CD4-positive, alpha-beta T cell (primary cell): Measurements from ENCODE around the gene SHISA4. TPM values are rescaled to one million over a fixed set of nuclear protein-coding genes. Genes with fewer than 3 reads are reported as not detected.
"Not testable (repeated sequence)": the region's sequence is repeated elsewhere in the genome, so short reads cannot be mapped to it uniquely, and the experiment has no call there.

Source experiments
- ATAC-seq: fragments of 200-7000 bp; cut with Tn5 transposase; one replicate; pipeline ENCODE4 v1.10.0; 2022; ENCODE audit warnings: mild to moderate bottlenecking; ENCODE audit not compliant: poor library complexity
- CTCF ChIA-PET: fragments of 350-600 bp; sonication (Branson Sonifier 250); formaldehyde crosslinking; loops from one replicate; lab custom pipeline; 2021; ENCODE audit warnings: antibody characterized with exemption, inconsistent platforms; lab: Charles Lee
- POLR2A ChIA-PET: fragments of 350-600 bp; sonication (Branson Sonifier 250); formaldehyde crosslinking; loops from one replicate; lab custom pipeline; 2021; ENCODE audit warnings: antibody characterized with exemption, inconsistent platforms; lab: Charles Lee
- DNase-seq, 14 experiments: peaks; one replicate each; pipeline ENCODE4 v3.0.0-alpha.2; 2013 to 2020; ENCODE audit warnings: mixed read lengths in 2 of 14
- H3K27ac ChIP-seq, 2 donors: one replicate each; pipeline versions ENCODE4 v1.5.1 to v1.7.0; 2013; ENCODE audit warnings: low read length in 2 of 2, low read depth in 1 of 2, mild to moderate bottlenecking in 1 of 2
- H3K27me3 ChIP-seq, 2 experiments: 1 replicate in 1 of 2; 2 replicates in 1 of 2; pipeline versions ENCODE4 v1.6.1 to v1.7.0; 2013; ENCODE audit warnings: low read length in 2 of 2, control low read depth in 1 of 2, mild to moderate bottlenecking in 1 of 2, moderate library complexity in 1 of 2; ENCODE audit not compliant: insufficient read depth in 2 of 2, control insufficient read depth in 1 of 2
- H3K36me3 ChIP-seq: one replicate; pipeline ENCODE4 v1.6.1; 2013; ENCODE audit warnings: low read length, control low read depth; ENCODE audit not compliant: insufficient read depth
- H3K4me1 ChIP-seq: one replicate; pipeline ENCODE4 v1.6.1; 2013; ENCODE audit warnings: low read length, control low read depth; ENCODE audit not compliant: insufficient read depth
- H3K4me3 ChIP-seq: one replicate; pipeline ENCODE4 v1.5.1; 2013; ENCODE audit warnings: mild to moderate bottlenecking, low read length, moderate library complexity
- H3K9me3 ChIP-seq, 2 experiments: 1 replicate in 1 of 2; 2 replicates in 1 of 2; pipeline versions ENCODE4 v1.6.1 to v1.7.0; 2013; ENCODE audit warnings: low read length in 2 of 2, mild to moderate bottlenecking in 2 of 2, control low read depth in 1 of 2, moderate library complexity in 1 of 2; ENCODE audit not compliant: control insufficient read depth in 1 of 2, insufficient read depth in 1 of 2
- H3K27ac Mint-ChIP-seq: one replicate; pipeline ENCODE4 v1.8.0; 2020; ENCODE audit warnings: mixed read lengths
- H3K27me3 Mint-ChIP-seq: one replicate; pipeline ENCODE4 v1.8.0; 2021; ENCODE audit warnings: mixed read lengths
- H3K36me3 Mint-ChIP-seq: one replicate; pipeline ENCODE4 v1.8.0; 2021; ENCODE audit warnings: low read depth, mixed read lengths
- H3K4me1 Mint-ChIP-seq: one replicate; pipeline ENCODE4 v1.8.0; 2021; ENCODE audit warnings: low read depth, mixed read lengths
- H3K4me3 Mint-ChIP-seq: one replicate; pipeline ENCODE4 v1.8.0; 2020; ENCODE audit warnings: mild to moderate bottlenecking, mixed read lengths
- H3K9me3 Mint-ChIP-seq: one replicate; pipeline ENCODE4 v1.8.0; 2020; ENCODE audit warnings: mixed read lengths
- intact Hi-C, 2 experiments: fragments of 100-400 bp; cut with DNase I in 1 of 2; cut with micrococcal nuclease in 1 of 2; formaldehyde crosslinking; loops; one replicate each; pipeline versions ENCODE4 v1.15.1 to v1.9.0; 2023 to 2025; cut with DNase I, micrococcal nuclease
- total RNA-seq, 174 experiments: library from RNA in 2 of 174; stranded (reverse) in 2 of 174; gene quantifications; one replicate each; pipeline ENCODE4 v1.2.3 and lab custom pipeline; 2021 to 2026
- TF ChIP-seq, protein P1 (sequence below): fragments of 200-600 bp; IDR thresholded peaks from one replicate; pipeline ENCODE4 v1.8.0; 2022; ENCODE audit warnings: antibody characterized with exemption, mild to moderate bottlenecking

The SHISA4 gene
- total RNA-seq, 2 experiments from 2014 or later, result 0.19 TPM; not detected in 1

- H3K4me3 ChIP-seq, result no peak overlapping the region
- peaks cover 15% of the 10 kb centered on the region for H3K4me1 Mint-ChIP-seq
- H3K27me3 ChIP-seq, result no peaks in the 10 kb centered on the region
- TF ChIP-seq, protein P1, sequence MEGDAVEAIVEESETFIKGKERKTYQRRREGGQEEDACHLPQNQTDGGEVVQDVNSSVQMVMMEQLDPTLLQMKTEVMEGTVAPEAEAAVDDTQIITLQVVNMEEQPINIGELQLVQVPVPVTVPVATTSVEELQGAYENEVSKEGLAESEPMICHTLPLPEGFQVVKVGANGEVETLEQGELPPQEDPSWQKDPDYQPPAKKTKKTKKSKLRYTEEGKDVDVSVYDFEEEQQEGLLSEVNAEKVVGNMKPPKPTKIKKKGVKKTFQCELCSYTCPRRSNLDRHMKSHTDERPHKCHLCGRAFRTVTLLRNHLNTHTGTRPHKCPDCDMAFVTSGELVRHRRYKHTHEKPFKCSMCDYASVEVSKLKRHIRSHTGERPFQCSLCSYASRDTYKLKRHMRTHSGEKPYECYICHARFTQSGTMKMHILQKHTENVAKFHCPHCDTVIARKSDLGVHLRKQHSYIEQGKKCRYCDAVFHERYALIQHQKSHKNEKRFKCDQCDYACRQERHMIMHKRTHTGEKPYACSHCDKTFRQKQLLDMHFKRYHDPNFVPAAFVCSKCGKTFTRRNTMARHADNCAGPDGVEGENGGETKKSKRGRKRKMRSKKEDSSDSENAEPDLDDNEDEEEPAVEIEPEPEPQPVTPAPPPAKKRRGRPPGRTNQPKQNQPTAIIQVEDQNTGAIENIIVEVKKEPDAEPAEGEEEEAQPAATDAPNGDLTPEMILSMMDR, result no peak
- no peak overlapping the region for H3K27ac ChIP-seq
- no peak overlapping the region for H3K27ac Mint-ChIP-seq
- CTCF ChIA-PET, result interaction anchor here (3.2 kb wide), 1 partner anchor 20 kb away, joined by 8 read pairs; the partner anchor contains the start of gene IPO9
- intact Hi-C loops, result no loop called here
- no peaks in the 10 kb centered on the region for H3K27me3 Mint-ChIP-seq
- H3K4me1 ChIP-seq, result no peaks in the 10 kb centered on the region
- no peak overlapping the region for H3K4me3 Mint-ChIP-seq
- peaks cover 70% of the 10 kb centered on the region for H3K36me3 ChIP-seq
- ATAC-seq, result no peak
- H3K9me3 Mint-ChIP-seq, result no peaks in the 10 kb centered on the region
- H3K9me3 ChIP-seq, result no peaks in the 10 kb centered on the region
- no peak for DNase-seq
- peaks cover 70% of the 10 kb centered on the region for H3K36me3 Mint-ChIP-seq
- POLR2A ChIA-PET, result no interaction called here
Observed at GRCh38 chr1:201849372-201850052, 39.2 kb upstream of the SHISA4 start.

DNA sequence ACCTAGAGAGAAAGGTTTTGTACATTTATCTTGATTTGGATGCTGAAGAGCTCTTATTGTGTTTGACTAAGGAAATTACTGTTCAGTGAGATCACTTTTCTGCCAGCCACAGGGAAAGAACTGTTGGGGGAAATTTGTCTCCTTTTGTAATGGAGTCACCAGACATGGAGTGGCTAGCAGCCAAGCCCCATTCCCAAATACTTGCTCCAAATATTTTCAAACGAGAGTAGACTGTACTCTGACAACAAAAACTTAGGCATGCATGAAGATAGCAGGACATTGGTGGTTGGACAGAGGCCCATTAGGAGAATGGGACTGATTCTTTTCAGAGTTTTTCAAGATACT, 38.7 kb upstream of the SHISA4 start:
- H3K4me3 ChIP-seq, result no peak overlapping the region
- no peak overlapping the region for H3K27ac Mint-ChIP-seq
- ChIA-PET CTCF (interaction anchor here (3.2 kb wide), 1 partner anchor 21 kb away, joined by 8 read pairs; the partner anchor contains the start of gene IPO9), POLR2A (no interaction called here)
- peaks cover 15% of the 10 kb centered on the region for H3K4me1 Mint-ChIP-seq
- peaks cover 75% of the 10 kb centered on the region for H3K36me3 Mint-ChIP-seq
- no peaks in the 10 kb centered on the region for H3K27me3 ChIP-seq
- intact Hi-C loops, result no loop called here
- peaks cover 74% of the 10 kb centered on the region for H3K36me3 ChIP-seq
- H3K9me3 ChIP-seq, result no peaks in the 10 kb centered on the region
- no peak overlapping the region for H3K4me3 Mint-ChIP-seq
- DNase-seq (no peak), ATAC-seq (no peak)
- H3K9me3 Mint-ChIP-seq, result no peaks in the 10 kb centered on the region
- H3K27ac ChIP-seq, result no peak overlapping the region
- no peaks in the 10 kb centered on the region for H3K4me1 ChIP-seq
- H3K27me3 Mint-ChIP-seq, result no peaks in the 10 kb centered on the region
- TF ChIP-seq, protein P1, result no peak

DNA sequence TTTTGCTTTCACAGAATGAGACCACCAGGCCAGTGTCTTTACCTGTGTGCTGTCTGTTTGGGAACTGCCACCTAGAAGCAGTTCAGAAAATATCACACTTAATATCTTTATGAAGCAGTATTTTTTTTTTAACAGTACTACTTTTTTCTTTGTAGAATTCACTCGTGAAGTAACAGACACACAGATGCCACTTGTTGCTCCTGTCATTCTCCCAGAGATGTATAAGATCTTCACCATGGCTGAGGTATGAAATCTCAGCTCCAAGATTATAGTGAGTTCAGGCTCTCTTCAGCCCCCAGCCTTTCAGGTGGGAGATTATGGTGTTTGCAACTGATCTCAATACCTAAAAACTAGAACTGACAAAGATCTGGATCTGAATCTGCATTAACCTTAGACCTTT, 36.7 kb upstream of the SHISA4 start:
- CTCF ChIA-PET, result no interaction called here
- Histone ChIP-seq H3K4me3 (no peak overlapping the region), H3K36me3 (peaks cover 92% of the 10 kb centered on the region), H3K9me3 (no peaks in the 10 kb centered on the region), H3K27ac (no peak overlapping the region), H3K4me1 (no peaks in the 10 kb centered on the region), H3K27me3 (no peaks in the 10 kb centered on the region)
- H3K9me3 Mint-ChIP-seq, result no peaks in the 10 kb centered on the region
- H3K27ac Mint-ChIP-seq, result no peak overlapping the region
- POLR2A ChIA-PET, result no interaction called here
- TF ChIP-seq, protein P1, result no peak
- no peak for ATAC-seq
- H3K36me3 Mint-ChIP-seq, result peaks cover 87% of the 10 kb centered on the region
- no peak overlapping the region for H3K4me3 Mint-ChIP-seq
- DNase-seq, result no peak
- no peaks in the 10 kb centered on the region for H3K27me3 Mint-ChIP-seq
- peaks cover 5% of the 10 kb centered on the region for H3K4me1 Mint-ChIP-seq
- intact Hi-C loops, result no loop called here

- peaks cover 89% of the 10 kb centered on the region for H3K36me3 Mint-ChIP-seq
Observed at GRCh38 chr1:201856722-201857121, 32.0 kb upstream of the SHISA4 start.

More at GRCh38 chr1:201856722-201857121, 32.0 kb upstream of the SHISA4 start:
- POLR2A ChIA-PET, H3K27ac Mint-ChIP-seq, H3K27me3 ChIP-seq, intact Hi-C loops, H3K4me3 ChIP-seq, ATAC-seq, H3K27me3 Mint-ChIP-seq, H3K4me1 ChIP-seq, DNase-seq, H3K4me1 Mint-ChIP-seq, H3K27ac ChIP-seq, H3K9me3 ChIP-seq, H3K9me3 Mint-ChIP-seq, H3K4me3 Mint-ChIP-seq: not testable (repeated sequence)
- H3K36me3 ChIP-seq, result peaks cover 90% of the 10 kb centered on the region
- CTCF ChIA-PET, result interaction anchor here (0.9 to 1.1 kb wide), 2 partner anchors 39 to 143 kb away, joined by 3 read pairs; no protein-coding TSS in a partner anchor
